Large intestine (tissue), 3 donors: ENCODE results near the gene ATRNL1. TPM values are rescaled to one million over a fixed set of nuclear protein-coding genes. Genes with fewer than 3 reads are reported as not detected.
"Not testable (repeated sequence)": the region's sequence is repeated elsewhere in the genome, so short reads cannot be mapped to it uniquely, and the experiment has no call there.

Source experiments
- DNase-seq, 2 donors: peaks; one replicate each; pipeline versions ENCODE4 v3.0.0 to v3.0.0-alpha.2; 2013
- H3K27ac ChIP-seq: one replicate; pipeline ENCODE4 v1.5.1; 2013; ENCODE audit warnings: low read length
- H3K27me3 ChIP-seq: 2 replicates; pipeline ENCODE4 v1.6.1; 2013; ENCODE audit warnings: low read length; ENCODE audit not compliant: control insufficient read depth, insufficient read depth
- H3K36me3 ChIP-seq: 2 replicates; pipeline ENCODE4 v1.6.1; 2013; ENCODE audit warnings: low read length; ENCODE audit not compliant: control insufficient read depth, insufficient read depth
- H3K4me1 ChIP-seq: one replicate; pipeline ENCODE4 v1.6.1; 2013; ENCODE audit warnings: low read length; ENCODE audit not compliant: control insufficient read depth, insufficient read depth
- H3K4me3 ChIP-seq: one replicate; pipeline ENCODE4 v1.5.1; 2013; ENCODE audit warnings: low read length
- H3K9me3 ChIP-seq: one replicate; pipeline ENCODE4 v1.6.1; 2013; ENCODE audit warnings: mild to moderate bottlenecking, low read depth, low read length, moderate library complexity; ENCODE audit not compliant: control insufficient read depth
- WGBS: methylation state at CpG from one replicate; pipeline ENCODE4 v1.1.5; 2013; ENCODE audit warnings: low lambda C conversion rate; ENCODE audit not compliant: insufficient coverage; 5-methylcytosine and 5-hydroxymethylcytosine counted together
- polyA plus RNA-seq: library from polyadenylated mRNA; unstranded; fragments of 120-200 nt; gene quantifications from one replicate; pipeline ENCODE4 v1.2.1, GENCODE V29; 2013

The ATRNL1 gene
- polyA plus RNA-seq, 1 donor, result 2.6 TPM

DNA sequence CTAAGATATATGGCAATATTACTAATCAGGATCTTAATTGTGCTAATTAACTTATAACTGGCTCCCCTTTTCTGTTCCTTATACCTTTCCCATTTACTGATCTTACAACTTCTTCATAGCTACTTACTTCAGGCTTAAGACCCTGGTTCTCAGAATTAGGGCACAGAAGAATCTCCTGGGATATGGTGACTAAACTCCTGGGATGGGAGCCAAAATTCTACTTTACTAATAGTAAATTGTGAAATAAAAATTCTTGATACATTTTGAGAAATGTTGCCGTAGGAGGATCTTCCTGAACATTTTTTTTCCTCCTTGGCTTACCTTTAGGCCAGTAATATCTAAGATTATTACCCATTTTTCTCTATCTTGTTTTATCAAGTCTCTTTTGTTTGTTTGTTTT is 309.5 kb downstream of the ATRNL1 start:
- no peaks in the 10 kb centered on the region for H3K4me1 ChIP-seq
- 86% methylated on average over 1 of the region's 1 CpG for WGBS
- H3K9me3 ChIP-seq, result no peaks in the 10 kb centered on the region
- H3K36me3 ChIP-seq, result no peaks in the 10 kb centered on the region
- no peak overlapping the region for H3K27ac ChIP-seq
- DNase-seq, result no peak
- no peak overlapping the region for H3K4me3 ChIP-seq
- no peaks in the 10 kb centered on the region for H3K27me3 ChIP-seq

DNA sequence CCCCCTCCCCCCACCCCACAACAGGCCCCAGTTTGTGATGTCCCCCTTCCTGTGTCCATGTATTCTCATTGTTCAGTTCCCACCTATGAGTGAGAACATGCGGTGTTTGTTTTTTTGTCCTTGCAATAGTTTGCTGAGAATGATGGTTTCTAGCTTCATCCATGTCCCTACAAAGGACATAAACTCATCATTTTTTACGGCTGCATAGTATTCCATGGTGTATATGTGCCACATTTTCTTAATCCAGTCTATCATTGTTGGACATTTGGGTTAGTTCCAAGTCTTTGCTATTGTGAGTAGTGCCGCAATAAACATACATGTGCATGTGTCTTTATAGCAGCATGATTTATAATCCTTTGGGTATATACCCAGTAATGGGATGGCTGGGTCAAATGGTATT is 312.7 kb downstream of the ATRNL1 start:
- not testable (repeated sequence) for H3K27ac ChIP-seq, H3K36me3 ChIP-seq, H3K27me3 ChIP-seq, DNase-seq, H3K4me3 ChIP-seq, H3K4me1 ChIP-seq, H3K9me3 ChIP-seq
- WGBS, result no CpG with 5 or more reads among the region's 3 CpGs

DNA sequence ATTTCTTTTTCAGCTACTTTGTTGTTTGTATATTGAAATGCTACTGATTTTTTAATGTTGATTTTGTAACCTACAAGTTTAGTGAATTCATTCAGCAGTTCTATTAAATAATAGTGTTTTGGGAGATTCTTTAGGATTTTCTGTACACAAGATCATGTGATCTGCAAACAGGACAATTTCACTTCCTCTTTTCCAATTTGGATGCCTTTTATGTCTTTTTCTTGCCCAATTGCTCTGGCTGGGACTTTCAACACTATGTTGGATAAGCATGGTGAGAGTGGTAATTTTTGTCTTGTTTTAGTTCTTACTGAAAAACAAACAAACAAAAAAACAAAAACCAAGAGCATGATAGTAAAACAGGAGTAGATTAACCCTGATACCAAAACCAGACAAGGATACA is 316.2 kb downstream of the ATRNL1 start:
- Histone ChIP-seq H3K4me3 (no peak overlapping the region), H3K27me3 (no peaks in the 10 kb centered on the region), H3K4me1 (no peaks in the 10 kb centered on the region), H3K9me3 (no peaks in the 10 kb centered on the region), H3K36me3 (no peaks in the 10 kb centered on the region), H3K27ac (no peak overlapping the region)
- no peak for DNase-seq

DNA sequence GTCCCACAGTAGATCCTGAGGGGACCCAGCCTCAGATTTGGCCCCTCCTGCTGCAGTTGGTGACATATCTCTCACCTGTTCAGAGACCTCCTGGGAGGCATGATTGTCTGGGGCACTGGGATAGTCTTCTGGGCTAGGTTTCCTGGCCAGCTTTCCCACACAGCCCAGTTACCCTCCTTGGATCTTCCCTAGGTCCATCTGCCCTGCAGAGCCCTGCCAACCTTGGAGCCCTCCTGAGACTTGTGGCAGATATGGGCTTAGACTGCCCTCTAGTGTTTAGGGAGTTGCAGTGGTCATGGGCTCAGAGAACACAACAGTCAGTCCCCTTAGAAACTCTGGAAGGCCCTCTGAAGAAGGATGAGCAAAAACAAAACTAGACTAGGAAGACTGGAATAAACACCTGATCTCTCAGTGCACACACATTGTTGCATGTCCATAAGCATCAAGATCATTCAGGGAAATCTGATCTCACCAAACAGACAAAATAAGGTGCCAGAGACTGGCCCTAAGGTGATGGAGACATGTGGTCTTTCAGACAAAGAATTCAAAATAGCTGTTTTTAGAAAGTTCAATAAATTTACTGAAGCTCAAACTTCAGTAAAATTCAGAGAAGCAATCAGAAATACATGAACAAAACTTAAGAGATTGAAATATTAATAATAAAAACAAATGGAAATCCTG is 324.6 kb downstream of the ATRNL1 start:
- no peak overlapping the region for H3K27ac ChIP-seq
- H3K9me3 ChIP-seq, result peaks cover 2% of the 10 kb centered on the region
- H3K36me3 ChIP-seq, result no peaks in the 10 kb centered on the region
- no peaks in the 10 kb centered on the region for H3K4me1 ChIP-seq
- DNase-seq, result no peak
- no peak overlapping the region for H3K4me3 ChIP-seq
- H3K27me3 ChIP-seq, result no peaks in the 10 kb centered on the region

DNA sequence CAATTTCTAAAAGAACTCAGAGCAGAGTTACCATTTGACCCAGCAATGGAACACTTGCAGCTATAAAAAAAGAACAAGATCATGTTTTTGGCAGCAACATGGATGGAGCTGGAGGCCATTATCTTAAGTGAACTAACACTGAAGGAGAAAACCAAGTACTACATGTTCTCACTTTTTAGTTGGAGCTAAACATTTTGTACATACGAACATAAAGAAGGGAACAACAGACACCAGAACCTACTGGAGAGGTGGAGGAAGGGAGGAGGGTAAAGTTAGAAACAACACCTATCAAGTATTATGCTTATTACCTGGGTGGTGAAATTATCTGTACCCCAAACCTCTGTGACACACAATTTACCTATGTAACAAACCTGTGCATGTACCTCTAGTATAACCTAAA is 329.5 kb downstream of the ATRNL1 start:
- DNase-seq, result no peak
- peaks cover 2% of the 10 kb centered on the region for H3K9me3 ChIP-seq
- no peaks in the 10 kb centered on the region for H3K4me1 ChIP-seq
- no peaks in the 10 kb centered on the region for H3K27me3 ChIP-seq
- no peak overlapping the region for H3K4me3 ChIP-seq
- H3K36me3 ChIP-seq, result no peaks in the 10 kb centered on the region
- WGBS, result no CpG with 5 or more reads among the region's 1 CpG
- no peak overlapping the region for H3K27ac ChIP-seq

DNA sequence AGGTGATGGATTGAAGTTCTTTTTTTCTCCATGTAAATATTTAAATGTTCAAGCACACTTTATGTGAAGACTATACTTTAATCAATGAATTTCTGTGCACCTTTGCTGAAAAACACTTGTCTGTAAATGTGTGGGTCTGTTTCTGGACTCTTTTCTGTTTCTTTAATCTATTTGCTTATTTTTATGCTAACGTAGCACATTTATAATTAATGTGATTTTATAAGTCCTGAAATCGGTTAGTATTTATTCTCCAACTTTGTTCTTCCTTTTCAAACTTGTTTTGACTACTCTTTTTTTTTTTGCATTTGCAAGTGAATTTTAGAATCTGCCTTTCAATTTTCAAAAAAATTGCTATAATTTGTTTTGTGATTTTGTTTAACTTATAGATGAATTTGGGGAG is 334.4 kb downstream of the ATRNL1 start:
- H3K27me3 ChIP-seq, result no peaks in the 10 kb centered on the region
- H3K36me3 ChIP-seq, result no peaks in the 10 kb centered on the region
- no peaks in the 10 kb centered on the region for H3K9me3 ChIP-seq
- no peak for DNase-seq
- 75% methylated on average over 2 of the region's 2 CpGs for WGBS
- no peak overlapping the region for H3K27ac ChIP-seq
- no peaks in the 10 kb centered on the region for H3K4me1 ChIP-seq
- H3K4me3 ChIP-seq, result no peak overlapping the region

DNA sequence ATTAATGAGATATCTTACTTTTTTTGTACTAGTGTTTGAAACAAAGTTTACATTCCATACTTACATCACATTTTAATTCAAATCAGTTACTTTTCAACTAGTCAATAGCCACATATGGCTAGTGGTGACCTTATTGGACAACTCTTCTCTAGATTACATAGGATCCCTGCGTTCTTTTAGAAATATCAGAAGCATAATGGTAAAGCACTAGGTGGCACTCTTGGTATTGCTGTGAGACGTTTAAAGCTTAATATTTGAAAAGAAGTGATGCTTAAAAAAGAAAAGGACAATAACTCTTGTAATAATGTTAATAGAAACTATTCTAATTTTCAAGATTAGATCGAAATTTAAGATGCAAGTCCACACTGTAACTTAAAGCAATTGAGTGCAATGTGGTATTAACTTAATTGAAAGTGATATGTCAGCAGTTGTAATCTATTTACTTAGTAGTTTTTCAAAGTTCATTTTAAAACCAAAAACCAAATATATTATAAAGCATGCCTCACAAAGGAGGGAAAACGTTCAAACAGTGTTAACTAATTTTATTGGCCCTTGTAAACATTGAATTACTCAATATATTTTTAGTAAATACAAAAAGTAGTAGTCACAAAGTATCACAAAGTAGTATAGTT is 339.1 kb downstream of the ATRNL1 start:
- 20% methylated on average over 2 of the region's 4 CpGs for WGBS
- no peak for DNase-seq
- Histone ChIP-seq H3K9me3 (no peaks in the 10 kb centered on the region), H3K27me3 (no peaks in the 10 kb centered on the region), H3K4me1 (no peaks in the 10 kb centered on the region), H3K36me3 (no peaks in the 10 kb centered on the region), H3K4me3 (no peak overlapping the region), H3K27ac (no peak overlapping the region)

DNA sequence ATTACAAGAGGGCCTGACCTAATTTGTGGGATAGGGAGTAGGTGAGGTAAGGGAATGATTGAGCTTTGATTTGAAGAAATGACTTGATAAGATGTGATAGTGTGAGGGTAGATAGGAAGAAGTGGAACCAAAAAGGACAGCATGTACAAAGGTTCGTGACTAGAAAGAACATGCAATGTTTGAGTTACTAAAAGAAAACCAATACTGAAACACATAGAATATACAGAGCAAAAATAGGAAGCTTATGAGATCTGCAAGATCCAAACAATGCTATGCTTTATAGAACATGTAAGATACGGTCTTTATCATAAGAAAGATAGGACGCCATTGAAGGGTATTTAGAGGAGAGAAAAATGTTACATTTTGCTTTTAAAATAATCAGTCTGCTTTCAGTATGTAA is 343.8 kb downstream of the ATRNL1 start:
- 97% methylated on average over 3 of the region's 3 CpGs for WGBS
- no peak overlapping the region for H3K4me3 ChIP-seq
- no peaks in the 10 kb centered on the region for H3K36me3 ChIP-seq
- H3K4me1 ChIP-seq, result no peaks in the 10 kb centered on the region
- no peak for DNase-seq
- no peak overlapping the region for H3K27ac ChIP-seq
- no peaks in the 10 kb centered on the region for H3K9me3 ChIP-seq
- no peaks in the 10 kb centered on the region for H3K27me3 ChIP-seq

DNA sequence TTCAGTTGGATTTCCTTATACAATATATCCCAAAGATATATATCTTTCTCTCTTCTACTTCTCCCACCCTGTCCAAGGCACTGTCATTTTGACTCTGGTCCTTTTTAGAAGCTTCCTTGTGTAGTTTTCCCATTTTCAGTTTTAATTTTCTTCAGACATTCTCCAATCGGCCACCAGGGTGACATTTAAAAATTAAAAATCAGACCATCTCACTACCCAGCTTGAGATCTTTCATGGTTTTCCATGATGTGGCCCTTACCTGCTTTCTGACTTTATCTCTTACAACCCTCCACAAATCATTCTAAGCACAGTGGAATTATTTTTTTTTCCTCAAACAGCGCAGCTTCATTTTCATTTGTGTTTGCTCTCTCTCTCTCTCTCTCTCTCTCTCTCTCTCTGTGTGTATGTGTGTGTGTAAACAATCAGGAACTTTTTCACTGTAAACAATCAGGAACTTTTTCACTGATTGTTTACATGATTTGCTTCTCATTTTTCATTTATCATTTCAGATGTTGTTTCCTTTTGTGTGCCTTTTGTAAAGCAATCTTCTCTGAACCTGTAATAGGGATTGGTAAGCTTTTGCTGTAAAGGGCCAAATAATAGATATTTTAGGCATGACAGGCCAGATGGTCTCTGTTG is 348.9 kb downstream of the ATRNL1 start:
- H3K9me3 ChIP-seq, result no peaks in the 10 kb centered on the region
- 25% methylated on average over 1 of the region's 2 CpGs for WGBS

DNA sequence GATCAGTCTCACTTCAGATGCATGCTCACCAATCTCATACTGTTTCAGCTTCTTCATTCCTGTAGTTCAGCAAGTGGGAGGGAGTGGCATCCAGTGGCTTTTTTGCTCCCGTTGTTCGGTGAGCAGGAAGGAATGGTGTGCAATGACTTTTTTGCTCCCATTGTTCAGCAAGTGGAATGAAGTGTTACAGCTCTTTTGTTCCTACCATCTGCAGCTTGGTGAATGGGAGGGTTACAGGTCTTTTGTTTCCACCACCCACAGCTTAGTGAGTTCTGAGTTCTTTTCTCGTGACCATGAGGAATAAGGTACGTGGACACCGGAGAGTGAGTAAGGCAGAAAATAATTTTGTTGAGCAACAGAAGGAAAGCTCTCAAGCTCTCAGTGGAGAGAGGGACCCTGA is 363.6 kb downstream of the ATRNL1 start:
- DNase-seq, result no peak
- Histone ChIP-seq H3K36me3 (no peaks in the 10 kb centered on the region), H3K4me3 (no peak overlapping the region), H3K27me3 (no peaks in the 10 kb centered on the region), H3K27ac (no peak overlapping the region), H3K9me3 (no peaks in the 10 kb centered on the region), H3K4me1 (no peaks in the 10 kb centered on the region)
- WGBS, result no CpG with 5 or more reads among the region's 5 CpGs

More for the DNA sequence above, 348.9 kb downstream of the ATRNL1 start:
- Histone ChIP-seq H3K27ac (no peak overlapping the region), H3K4me1 (no peaks in the 10 kb centered on the region), H3K4me3 (no peak overlapping the region), H3K27me3 (no peaks in the 10 kb centered on the region), H3K36me3 (no peaks in the 10 kb centered on the region)
- no peak for DNase-seq

DNA sequence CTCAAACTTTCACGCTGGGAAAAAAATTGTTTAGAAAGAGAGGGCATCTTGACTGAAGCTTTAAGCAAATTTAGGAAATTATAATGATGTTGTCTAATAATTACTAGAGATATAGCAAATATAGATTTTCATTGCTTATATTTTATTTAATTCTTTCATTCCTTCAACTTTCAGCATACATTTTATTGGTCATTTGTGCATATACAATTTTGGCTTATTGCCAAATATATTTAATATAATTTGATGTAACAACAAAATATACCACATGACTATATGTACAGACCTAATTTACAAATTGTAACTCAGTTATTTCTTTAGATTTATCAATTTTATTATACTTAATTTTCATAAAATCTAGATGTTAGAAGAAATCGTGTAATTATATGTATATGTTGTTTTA is 390.1 kb downstream of the ATRNL1 start:
- Histone ChIP-seq H3K27ac (no peak overlapping the region), H3K36me3 (no peaks in the 10 kb centered on the region), H3K4me1 (no peaks in the 10 kb centered on the region), H3K9me3 (no peaks in the 10 kb centered on the region), H3K27me3 (no peaks in the 10 kb centered on the region), H3K4me3 (no peak overlapping the region)
- 100% methylated on average over 2 of the region's 2 CpGs for WGBS
- DNase-seq, result no peak
